Stimulated activated CD8-positive, alpha-beta memory T cell treated with anti-CD3 and anti-CD28 coated beads, Interleukin-12 subunit alpha, Interleukin-12 subunit beta, amount 100 ng/mL, for 4 hours (primary cell): ENCODE measurements around the gene RABGGTA.

ENCODE experiments used
- DNase-seq: peaks from one replicate; pipeline ENCODE4 v3.0.0-alpha.2; 2020; ENCODE audit warnings: low read depth

RABGGTA gene

DNA sequence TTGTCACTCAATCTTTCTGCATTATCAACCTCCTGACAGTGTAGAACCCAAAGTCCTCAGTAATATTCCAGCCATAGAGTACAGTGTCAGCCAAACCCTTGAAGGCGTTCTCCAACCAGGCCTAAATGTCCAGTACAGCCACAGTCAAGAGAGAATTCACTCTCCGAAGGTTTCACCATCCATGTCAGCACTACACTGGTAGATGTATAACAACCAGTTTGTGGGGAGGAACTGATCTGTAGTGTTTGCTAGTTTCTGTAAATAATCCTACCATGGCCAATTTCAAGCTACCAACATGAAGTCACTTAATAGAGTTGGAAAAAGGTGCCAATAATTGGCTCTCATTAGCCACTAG lies 55.1 kb downstream of the RABGGTA start:
- no peak for DNase-seq
